Panc1 (cell line): ENCODE measurements around the gene NCLN.

Experiments
- POLR2AphosphoS5 ChIP-seq: IDR thresholded peaks from 2 replicates; pipeline ENCODE4 v1.6.1; 2012; ENCODE audit warnings: mild to moderate bottlenecking, low read depth, low read length, moderate library complexity
- SIN3A ChIP-seq: IDR thresholded peaks from 2 replicates; pipeline ENCODE4 v1.6.1; 2012; ENCODE audit warnings: low read depth, mild to moderate bottlenecking, low read length, moderate library complexity, borderline replicate concordance; ENCODE audit not compliant: insufficient read depth
- TF ChIP-seq, protein P1 (sequence below): fragments of 450-650 bp; IDR thresholded peaks from 2 replicates; pipeline ENCODE4 v1.5.1; 2017; ENCODE audit warnings: mild to moderate bottlenecking
- TF ChIP-seq, protein P2 (sequence below), 2 experiments: IDR thresholded peaks; 2 replicates each; pipeline ENCODE4 v1.6.1; 2011 to 2012; ENCODE audit warnings: low read depth in 2 of 2, control low read depth in 1 of 2, low read length in 1 of 2, mild to moderate bottlenecking in 1 of 2, moderate library complexity in 1 of 2; ENCODE audit not compliant: insufficient read depth in 1 of 2

DNA sequence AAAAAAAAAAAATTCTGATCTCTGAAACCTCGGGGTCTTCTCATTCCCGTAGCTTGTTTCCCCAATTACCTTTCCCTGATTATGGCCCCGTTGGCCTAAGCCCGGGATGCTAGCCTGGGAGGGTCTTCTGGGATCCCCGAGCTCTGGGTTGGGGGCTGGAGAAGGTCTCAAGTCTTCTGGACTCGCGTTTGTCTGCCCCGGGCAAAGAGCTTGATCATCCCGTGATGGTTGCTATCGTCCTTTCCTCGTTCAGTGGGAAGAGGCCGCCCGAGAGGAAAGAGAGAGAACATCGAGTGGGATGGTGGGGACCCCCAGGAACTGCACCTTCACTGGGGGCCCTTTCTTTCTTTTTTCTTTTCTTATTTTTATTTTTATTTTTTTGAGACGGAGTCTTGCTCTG lies 47.5 kb upstream of the NCLN start:
- TF ChIP-seq, protein P1, sequence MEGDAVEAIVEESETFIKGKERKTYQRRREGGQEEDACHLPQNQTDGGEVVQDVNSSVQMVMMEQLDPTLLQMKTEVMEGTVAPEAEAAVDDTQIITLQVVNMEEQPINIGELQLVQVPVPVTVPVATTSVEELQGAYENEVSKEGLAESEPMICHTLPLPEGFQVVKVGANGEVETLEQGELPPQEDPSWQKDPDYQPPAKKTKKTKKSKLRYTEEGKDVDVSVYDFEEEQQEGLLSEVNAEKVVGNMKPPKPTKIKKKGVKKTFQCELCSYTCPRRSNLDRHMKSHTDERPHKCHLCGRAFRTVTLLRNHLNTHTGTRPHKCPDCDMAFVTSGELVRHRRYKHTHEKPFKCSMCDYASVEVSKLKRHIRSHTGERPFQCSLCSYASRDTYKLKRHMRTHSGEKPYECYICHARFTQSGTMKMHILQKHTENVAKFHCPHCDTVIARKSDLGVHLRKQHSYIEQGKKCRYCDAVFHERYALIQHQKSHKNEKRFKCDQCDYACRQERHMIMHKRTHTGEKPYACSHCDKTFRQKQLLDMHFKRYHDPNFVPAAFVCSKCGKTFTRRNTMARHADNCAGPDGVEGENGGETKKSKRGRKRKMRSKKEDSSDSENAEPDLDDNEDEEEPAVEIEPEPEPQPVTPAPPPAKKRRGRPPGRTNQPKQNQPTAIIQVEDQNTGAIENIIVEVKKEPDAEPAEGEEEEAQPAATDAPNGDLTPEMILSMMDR = no peak
- TF ChIP-seq POLR2AphosphoS5 (no peak), SIN3A (no peak)
- TF ChIP-seq, protein P2, sequence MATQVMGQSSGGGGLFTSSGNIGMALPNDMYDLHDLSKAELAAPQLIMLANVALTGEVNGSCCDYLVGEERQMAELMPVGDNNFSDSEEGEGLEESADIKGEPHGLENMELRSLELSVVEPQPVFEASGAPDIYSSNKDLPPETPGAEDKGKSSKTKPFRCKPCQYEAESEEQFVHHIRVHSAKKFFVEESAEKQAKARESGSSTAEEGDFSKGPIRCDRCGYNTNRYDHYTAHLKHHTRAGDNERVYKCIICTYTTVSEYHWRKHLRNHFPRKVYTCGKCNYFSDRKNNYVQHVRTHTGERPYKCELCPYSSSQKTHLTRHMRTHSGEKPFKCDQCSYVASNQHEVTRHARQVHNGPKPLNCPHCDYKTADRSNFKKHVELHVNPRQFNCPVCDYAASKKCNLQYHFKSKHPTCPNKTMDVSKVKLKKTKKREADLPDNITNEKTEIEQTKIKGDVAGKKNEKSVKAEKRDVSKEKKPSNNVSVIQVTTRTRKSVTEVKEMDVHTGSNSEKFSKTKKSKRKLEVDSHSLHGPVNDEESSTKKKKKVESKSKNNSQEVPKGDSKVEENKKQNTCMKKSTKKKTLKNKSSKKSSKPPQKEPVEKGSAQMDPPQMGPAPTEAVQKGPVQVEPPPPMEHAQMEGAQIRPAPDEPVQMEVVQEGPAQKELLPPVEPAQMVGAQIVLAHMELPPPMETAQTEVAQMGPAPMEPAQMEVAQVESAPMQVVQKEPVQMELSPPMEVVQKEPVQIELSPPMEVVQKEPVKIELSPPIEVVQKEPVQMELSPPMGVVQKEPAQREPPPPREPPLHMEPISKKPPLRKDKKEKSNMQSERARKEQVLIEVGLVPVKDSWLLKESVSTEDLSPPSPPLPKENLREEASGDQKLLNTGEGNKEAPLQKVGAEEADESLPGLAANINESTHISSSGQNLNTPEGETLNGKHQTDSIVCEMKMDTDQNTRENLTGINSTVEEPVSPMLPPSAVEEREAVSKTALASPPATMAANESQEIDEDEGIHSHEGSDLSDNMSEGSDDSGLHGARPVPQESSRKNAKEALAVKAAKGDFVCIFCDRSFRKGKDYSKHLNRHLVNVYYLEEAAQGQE (IDR thresholded peaks at IDR 0.05; ENCODE audit: insufficient read depth in 1 of 2, low read depth in 2 of 2, low read length in 1 of 2) = no peak
